ENCODE results near the gene FBLN7. TPM values are rescaled to one million over a fixed set of nuclear protein-coding genes. Genes with fewer than 3 reads are reported as not detected.
"Not testable (repeated sequence)": the region's sequence is repeated elsewhere in the genome, so short reads cannot be mapped to it uniquely, and the experiment has no call there.

FBLN7 gene
- total RNA-seq, 1 experiment from 2014 or later, result 0.73 TPM

- Mint-ChIP-seq H3K36me3 (ENCODE audit: insufficient read depth, unreplicated experiment) (peaks cover 10% of the 10 kb centered on the region), H3K9me3 (ENCODE audit: low read depth, unreplicated experiment) (no peaks in the 10 kb centered on the region), H3K27ac (ENCODE audit: unreplicated experiment) (no peak overlapping the region), H3K27me3 (ENCODE audit: unreplicated experiment) (no peaks in the 10 kb centered on the region), H3K4me1 (ENCODE audit: low read depth, unreplicated experiment) (no peaks in the 10 kb centered on the region), H3K4me3 (ENCODE audit: low read depth, unreplicated experiment) (peak overlapping the region; percentile 68)
- peak; percentile 13 for DNase-seq
- CTCF ChIA-PET, result interaction anchor here (1.2 kb wide), 1 partner anchor 11 kb away, joined by 4 read pairs; no protein-coding TSS in a partner anchor
- no peak for TF ChIP-seq CTCF (IDR thresholded peaks at IDR 0.05; ENCODE audit: unreplicated experiment)
- BruUV-seq (replicated peaks), result no TSS peak
- intact Hi-C loops (cut with micrococcal nuclease; ENCODE audit: unreplicated experiment), result no loop called here
Observed at GRCh38 chr2:112137516-112138158, 548 bp upstream of the FBLN7 start.

DNA sequence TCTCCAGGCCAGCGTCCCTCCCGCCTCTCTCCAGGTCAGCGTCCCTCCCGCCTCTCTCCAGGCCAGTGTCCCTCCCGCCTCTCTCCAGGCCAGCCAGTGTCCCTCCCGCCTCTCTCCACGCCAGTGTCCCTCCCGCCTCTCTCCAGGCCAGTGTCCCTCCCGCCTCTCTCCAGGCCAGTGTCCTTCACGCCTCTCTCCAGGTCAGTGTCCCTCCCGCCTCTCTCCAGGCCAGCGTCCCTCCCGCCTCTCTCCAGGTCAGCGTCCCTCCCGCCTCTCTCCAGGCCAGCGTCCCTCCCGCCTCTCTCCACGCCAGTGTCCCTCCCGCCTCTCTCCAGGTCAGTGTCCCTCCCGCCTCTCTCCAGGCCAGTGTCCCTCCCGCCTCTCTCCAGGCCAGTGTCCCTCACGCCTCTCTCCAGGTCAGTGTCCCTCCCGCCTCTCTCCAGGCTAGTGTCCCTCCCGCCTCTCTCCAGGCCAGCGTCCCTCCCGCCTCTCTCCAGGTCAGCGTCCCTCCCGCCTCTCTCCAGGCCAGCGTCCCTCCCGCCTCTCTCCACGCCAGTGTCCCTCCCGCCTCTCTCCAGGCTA lies 939 bp downstream of the FBLN7 start:
- DNase-seq; H3K27ac Mint-ChIP-seq (ENCODE audit: unreplicated experiment); intact Hi-C loops (cut with micrococcal nuclease; ENCODE audit: unreplicated experiment); H3K9me3 Mint-ChIP-seq (ENCODE audit: low read depth, unreplicated experiment); BruUV-seq (replicated peaks); H3K4me1 Mint-ChIP-seq (ENCODE audit: low read depth, unreplicated experiment); H3K27me3 Mint-ChIP-seq (ENCODE audit: unreplicated experiment); CTCF ChIA-PET: not testable (repeated sequence)
- Mint-ChIP-seq H3K4me3 (ENCODE audit: low read depth, unreplicated experiment) (peak overlapping the region; percentile 68), H3K36me3 (ENCODE audit: insufficient read depth, unreplicated experiment) (peaks cover 10% of the 10 kb centered on the region)

GRCh38 chr2:112139661-112140204 lies 1.5 kb downstream of the FBLN7 start:
- DNase-seq; H3K9me3 Mint-ChIP-seq (ENCODE audit: low read depth, unreplicated experiment); H3K27ac Mint-ChIP-seq (ENCODE audit: unreplicated experiment); BruUV-seq (replicated peaks); intact Hi-C loops (cut with micrococcal nuclease; ENCODE audit: unreplicated experiment); H3K4me1 Mint-ChIP-seq (ENCODE audit: low read depth, unreplicated experiment); CTCF ChIA-PET; H3K27me3 Mint-ChIP-seq (ENCODE audit: unreplicated experiment); H3K4me3 Mint-ChIP-seq (ENCODE audit: low read depth, unreplicated experiment): not testable (repeated sequence)
- peaks cover 10% of the 10 kb centered on the region for H3K36me3 Mint-ChIP-seq (ENCODE audit: insufficient read depth, unreplicated experiment)

- peaks cover 10% of the 10 kb centered on the region for H3K36me3 Mint-ChIP-seq (ENCODE audit: insufficient read depth, unreplicated experiment)
- H3K27ac Mint-ChIP-seq (ENCODE audit: unreplicated experiment), result no peak overlapping the region
- TF ChIP-seq CTCF (IDR thresholded peaks at IDR 0.05; ENCODE audit: unreplicated experiment), result no peak
- no peaks in the 10 kb centered on the region for H3K9me3 Mint-ChIP-seq (ENCODE audit: low read depth, unreplicated experiment)
- CTCF ChIA-PET, result no interaction called here
- no TSS peak for BruUV-seq (replicated peaks)
- H3K4me3 Mint-ChIP-seq (ENCODE audit: low read depth, unreplicated experiment), result no peak overlapping the region
- DNase-seq, result no peak
- H3K27me3 Mint-ChIP-seq (ENCODE audit: unreplicated experiment), result no peaks in the 10 kb centered on the region
- intact Hi-C loops (cut with micrococcal nuclease; ENCODE audit: unreplicated experiment), result no loop called here
- no peaks in the 10 kb centered on the region for H3K4me1 Mint-ChIP-seq (ENCODE audit: low read depth, unreplicated experiment)
Observed at GRCh38 chr2:112140205-112140802, 2.1 kb downstream of the FBLN7 start.

GRCh38 chr2:112140899-112141625 lies 2.9 kb downstream of the FBLN7 start:
- Mint-ChIP-seq H3K9me3 (ENCODE audit: low read depth, unreplicated experiment) (no peaks in the 10 kb centered on the region), H3K27ac (ENCODE audit: unreplicated experiment) (no peak overlapping the region), H3K4me1 (ENCODE audit: low read depth, unreplicated experiment) (no peaks in the 10 kb centered on the region), H3K4me3 (ENCODE audit: low read depth, unreplicated experiment) (no peak overlapping the region), H3K27me3 (ENCODE audit: unreplicated experiment) (no peaks in the 10 kb centered on the region), H3K36me3 (ENCODE audit: insufficient read depth, unreplicated experiment) (peaks cover 10% of the 10 kb centered on the region)
- BruUV-seq (replicated peaks), result no TSS peak
- intact Hi-C loops (cut with micrococcal nuclease; ENCODE audit: unreplicated experiment), result no loop called here
- DNase-seq, result no peak
- CTCF ChIA-PET, result no interaction called here
- TF ChIP-seq CTCF (IDR thresholded peaks at IDR 0.05; ENCODE audit: unreplicated experiment), result no peak

Data from Calu3 (cell line).